Measurements from ENCODE around the gene EXOC3L2.
"Not testable (repeated sequence)": the region's sequence is repeated elsewhere in the genome, so short reads cannot be mapped to it uniquely, and the experiment has no call there.

EXOC3L2 gene

DNA sequence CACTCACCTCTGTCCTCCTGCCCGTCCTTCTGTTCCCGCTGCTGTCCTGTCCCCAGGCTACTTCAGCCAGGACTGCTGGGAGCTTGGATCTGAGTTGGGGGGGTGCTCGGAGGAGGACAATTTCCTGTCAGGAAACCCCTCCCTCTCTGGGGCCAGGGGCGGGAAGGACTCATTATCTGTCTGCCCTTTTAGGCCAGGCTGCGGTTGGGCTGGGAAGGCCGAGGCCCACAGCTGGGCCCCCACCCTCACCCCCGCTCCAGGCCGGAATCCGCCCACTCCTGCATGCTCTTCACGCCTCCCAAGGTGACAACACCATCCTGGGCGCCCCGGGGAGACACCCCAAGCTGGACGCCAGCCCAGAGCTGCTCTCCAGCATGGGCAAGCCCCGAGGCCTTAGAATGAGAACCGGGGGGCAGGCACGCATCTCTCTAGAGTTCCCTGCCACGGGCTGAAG, at the start of gene EXOC3L2:
EXOC3L2 (minus strand) TSS at position 74 of the 454 bp plus-strand sequence. CDS start 6,362 bp downstream, outside the sequence.
- peak; percentile 61 for DNase-seq

DNA sequence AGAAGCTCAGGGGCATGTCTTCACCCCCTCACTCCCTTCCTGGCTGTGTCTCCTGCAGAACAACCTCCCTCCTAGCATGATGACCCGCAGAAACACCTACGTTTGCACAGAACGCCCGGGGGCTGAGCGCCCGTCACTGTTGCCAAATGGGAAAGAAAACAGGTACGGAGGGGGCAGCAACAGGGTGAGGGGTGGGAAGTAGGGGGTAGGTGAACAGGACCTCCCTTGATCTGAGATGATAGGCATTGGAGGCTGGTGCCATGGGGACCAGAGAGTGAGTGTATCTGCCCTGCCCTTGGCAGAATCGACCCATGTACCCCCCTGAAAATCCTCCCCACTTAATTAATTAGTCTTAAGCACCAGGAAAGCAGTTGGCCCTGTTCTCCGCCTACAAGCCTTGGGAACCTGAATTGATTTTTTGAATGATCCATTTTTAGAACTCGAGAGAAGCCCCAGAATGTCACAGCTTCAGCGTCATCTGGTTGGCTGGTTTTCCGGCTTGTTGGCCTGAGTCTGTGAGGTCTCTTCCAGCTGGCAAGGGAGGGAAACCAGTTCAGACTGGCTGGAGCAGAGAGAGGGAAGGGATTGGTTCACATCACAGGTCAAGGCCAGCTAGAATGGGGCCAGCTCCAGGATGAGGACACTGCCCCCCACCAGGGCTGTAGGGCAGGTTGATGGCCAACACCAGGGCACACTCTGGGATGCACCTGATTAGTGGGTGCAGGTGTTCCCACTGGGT, 49.3 kb upstream of the EXOC3L2 start:
- no peak for DNase-seq

DNA sequence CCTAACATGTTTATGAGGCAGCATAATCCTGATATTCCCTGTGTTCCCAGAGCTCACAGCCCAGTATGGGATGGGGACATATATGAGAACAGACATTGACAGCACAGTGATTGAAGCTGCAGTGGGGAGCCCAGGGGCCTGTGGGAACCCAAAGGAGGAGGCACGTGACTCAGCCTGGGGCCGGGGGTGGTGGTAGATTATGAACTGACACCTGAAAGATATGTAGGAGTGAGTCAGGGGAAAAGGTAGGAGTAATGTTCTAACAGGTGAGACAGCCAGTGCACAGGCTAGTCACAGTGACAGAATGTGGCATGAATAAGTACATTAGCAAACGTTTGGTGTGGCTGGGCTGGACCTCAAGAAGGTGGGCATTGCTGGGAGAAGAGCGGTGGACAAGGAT, 48.5 kb upstream of the EXOC3L2 start:
- no peak for DNase-seq

DNA sequence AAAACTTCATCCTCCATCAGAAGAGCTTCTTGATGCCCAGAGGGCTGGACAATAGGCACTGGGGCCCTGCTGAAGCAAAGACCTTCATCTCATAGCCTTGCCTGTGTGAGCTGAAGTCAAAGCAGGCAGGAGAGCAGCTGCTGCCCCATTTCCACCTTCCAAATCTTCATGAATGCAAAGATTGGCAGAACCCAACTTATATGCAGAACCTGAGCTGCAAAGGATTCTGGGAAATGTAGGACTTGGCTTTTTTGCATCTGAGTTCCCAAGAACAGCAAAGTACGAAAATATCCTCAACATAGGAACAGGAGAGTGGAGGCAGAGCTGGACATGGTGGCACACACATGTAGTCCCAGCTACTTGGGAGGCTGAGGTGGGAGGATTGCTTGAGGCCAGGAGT, 46.6 kb upstream of the EXOC3L2 start:
- no peak for DNase-seq

DNA sequence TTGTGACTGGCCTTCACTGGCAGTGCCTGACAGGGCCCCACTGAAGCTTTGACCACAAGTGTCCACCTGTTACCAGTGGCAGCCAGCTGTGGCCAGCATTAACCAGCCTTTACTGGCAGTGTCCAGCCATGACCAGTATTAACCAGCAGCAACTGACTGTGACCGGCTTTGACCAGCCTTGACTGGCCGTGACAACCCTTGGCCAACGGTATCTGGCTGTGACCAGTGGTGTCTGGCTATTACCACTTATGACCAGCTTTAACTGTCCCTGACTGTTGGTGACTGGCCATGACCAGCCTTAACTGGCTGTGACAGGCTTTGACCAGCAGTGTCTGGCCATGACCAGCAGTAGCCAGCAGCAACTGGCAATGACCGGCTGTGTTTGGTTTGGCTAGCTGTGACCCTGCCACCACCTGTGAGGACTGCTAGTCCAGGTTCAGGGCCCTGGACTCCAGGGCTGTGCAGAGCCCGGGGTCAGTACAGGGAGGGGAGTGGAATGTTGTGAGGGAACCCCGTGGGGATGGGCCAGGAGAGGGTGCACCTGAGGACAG, 45.2 kb upstream of the EXOC3L2 start:
- no peak for DNase-seq

DNA sequence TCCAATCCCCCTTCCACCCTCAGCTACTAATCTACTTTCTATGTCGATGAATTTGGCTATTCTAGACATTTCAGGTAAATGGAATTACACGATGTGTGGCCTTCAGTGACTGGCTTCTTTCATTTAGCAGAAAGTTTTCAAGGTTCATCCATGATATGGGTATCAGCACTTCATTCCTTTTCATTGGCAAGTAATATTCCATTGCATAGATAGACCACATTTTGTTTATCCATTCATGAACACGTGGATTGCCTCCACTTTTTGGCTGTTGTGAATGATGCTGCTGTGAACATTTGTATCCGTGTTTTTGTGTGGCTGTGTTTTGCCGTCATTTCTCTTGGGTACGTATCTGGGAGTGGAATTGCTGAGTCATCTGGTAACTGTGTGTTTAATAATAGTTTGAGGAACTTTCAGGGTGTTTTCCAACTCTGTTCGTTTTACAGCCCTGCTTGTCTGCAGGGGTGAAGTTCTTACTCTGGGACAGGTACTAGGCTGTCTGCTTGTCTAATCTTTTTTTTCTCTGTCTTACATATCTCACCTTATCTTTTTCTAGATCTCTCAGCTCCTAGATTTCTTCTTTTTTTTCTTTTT, 38.3 kb upstream of the EXOC3L2 start:
- DNase-seq, result peak; percentile 58

DNA sequence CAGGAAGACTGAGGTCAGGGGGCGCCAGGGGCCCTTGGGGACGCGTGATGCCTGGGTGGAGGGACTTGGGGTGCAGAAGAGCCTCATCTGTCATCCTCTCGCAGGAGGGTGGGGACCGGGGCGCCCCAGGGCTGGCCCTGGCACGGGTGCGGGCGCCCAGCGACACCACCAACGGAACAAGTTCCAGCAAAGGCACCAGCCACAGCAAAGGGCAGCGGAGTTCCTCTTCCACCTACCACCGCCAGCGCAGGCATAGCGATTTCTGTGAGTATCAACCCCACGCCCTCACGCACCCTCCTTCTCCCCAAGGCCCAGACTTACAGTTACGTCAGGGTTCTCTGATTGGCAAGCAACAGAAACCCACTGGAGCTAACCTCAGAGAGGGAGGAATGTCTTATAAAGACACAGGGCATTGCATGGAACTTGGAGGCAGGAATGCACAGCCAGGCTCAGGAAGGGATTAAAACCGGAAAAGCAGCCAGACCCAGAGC, 35.3 kb upstream of the EXOC3L2 start:
- no peak for DNase-seq

DNA sequence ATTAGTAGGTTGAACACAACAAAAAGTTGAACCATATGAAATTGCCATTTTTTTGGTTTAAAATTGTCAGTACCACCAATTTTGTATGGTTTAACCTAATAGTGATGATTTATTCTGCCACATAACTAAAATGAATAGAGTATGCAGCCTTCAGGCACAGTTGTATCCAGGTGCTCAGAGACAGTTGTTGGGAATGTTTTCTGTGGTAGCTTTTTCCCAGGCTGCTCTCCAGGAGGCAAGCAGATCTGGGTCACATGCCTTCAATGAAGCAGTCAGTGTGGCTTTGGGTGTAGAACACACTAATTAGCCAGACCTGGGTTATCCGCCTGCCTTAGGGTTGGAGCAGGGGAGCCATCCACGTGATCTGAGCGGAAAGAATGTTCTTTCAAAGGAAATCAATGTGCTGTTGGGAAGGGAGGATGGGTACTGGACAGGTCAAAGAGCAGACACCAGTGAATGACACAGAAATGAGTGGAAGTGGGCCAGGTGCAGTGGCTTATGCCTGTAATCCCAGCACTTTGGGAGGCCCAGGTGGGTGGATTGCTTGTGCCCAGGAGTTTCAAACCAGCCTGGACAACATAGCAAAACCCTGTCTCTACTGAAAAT, 34.5 kb upstream of the EXOC3L2 start:
- no peak for DNase-seq

DNA sequence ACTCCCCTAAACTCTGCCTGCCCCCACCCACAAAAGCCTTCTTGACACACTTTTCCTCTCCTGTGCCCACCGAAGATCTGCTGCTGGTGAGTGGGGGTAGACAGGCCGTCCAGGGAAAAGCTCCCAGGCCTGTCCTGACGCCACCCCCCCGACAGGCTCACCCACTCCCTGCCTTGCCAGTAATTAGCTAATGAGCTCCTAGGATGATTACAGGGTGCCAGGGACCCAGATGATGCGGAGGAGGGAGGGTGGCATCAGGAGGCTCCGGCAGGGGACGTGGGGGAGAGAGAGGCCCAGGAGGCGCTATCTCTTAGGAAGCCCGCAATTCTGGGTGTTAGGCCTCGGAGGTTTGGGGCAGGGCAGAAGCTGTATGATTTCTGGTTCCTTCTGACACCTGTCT, 32.9 kb upstream of the EXOC3L2 start:
- no peak for DNase-seq

DNA sequence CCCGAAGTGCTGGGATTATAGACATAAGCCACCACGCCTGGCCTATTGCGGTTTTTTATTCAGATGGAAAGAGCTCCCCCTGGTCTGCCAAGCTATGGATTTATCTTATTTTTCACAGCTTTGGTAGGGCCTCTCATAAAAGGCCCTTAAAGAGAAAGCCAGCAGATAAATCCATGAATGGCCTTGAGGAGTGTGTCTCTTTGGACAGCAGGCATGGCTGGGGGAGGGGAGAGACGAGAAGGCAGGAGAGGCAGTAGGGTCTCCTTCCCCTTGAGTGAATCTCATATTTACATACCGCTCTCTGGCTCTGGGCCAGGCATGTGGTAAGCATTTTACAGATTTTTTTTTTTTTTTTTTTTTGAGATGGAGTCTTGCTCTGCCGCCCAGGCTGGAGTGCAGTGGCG, 31.1 kb upstream of the EXOC3L2 start:
- peak; percentile 35 for DNase-seq

DNA sequence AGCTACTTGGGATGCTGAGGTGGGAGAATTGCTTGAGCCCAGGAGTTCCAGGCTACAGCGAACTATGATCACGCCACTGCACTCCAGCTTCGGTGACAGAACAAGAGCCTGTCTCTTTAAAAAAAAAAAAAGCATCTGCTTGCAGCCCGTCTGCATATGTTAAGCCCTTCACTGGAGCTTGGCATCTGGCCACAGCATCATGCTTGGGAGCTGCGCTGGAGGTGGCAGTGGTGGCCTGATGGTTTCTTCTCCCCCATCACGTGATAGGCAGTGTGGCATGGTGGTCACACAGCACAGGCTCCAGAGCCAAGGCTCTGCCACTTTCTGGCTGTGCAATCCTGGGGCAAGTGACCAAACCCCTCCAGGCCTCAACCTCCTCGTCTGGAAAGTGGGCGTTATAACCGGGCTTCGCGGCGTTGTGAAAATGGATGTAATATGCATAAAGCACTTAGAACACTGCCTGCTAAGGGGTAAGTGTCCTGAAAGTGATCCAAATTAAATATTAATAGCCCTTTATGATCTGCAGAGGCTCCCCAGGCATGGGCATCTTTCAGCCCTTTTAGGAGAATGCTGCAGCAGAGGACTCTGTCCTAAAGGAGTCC, 30.3 kb upstream of the EXOC3L2 start:
- DNase-seq, result no peak

DNA sequence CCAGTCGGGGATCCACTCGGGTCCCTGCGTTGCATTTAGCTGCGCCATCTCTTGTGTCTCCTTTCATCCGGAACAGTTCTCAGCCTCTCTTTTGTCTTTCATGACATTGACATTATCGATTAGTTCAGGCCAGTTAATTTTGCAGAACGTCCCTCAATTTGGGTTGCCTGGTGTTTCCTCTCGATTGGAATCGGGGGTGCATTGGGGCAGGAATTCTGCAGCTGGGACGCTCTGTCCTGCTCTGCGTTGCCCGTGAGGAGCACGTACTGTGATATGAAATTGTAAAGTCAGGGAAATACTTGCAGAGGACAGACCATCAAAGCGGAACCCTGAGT, 28.3 kb upstream of the EXOC3L2 start:
- DNase-seq, result no peak

DNA sequence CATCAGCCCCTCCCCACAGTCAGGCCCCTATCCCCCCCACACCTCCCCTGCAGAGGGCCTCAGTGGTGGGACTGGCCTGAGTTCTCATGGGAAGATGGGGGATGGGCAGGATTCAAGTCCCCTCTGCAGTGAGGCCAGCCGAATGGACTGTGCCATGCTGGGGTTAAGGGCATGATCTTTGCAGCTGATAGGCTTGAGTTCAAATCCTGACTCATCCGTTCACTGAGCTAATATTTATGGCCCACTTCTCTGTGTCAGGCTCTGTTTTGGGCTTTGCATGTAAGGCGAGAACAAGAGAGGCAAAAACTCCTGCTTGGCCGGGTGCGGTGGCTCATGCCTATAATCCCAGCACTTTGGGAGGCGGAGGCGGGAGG, 26.5 kb upstream of the EXOC3L2 start:
- DNase-seq, result no peak

DNA sequence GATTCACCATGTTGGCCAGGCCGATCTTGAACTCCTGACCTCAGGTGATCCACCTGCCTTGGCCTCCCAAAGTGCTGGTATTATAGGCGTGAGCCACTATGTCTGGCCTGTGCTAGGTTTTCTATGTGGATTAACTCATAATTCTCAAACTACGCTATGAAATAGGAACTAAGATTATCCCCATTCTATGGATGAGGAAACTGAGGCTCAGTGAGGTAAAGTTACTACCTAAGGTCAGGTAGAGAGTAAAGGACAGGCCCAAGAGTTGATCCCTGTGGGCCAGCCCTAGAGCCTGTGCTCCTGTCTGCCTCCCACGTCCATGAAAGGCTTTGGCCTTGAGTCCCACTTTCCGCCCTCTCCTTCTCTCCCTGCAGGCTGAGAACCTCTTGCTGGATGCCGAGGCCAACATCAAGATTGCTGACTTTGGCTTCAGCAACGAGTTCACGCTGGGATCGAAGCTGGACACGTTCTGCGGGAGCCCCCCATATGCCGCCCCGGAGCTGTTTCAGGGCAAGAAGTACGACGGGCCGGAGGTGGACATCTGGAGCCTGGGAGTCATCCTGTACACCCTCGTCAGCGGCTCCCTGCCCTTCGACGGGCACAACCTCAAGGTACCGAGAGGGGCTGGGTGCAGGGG, 26.0 kb upstream of the EXOC3L2 start:
- no peak for DNase-seq

DNA sequence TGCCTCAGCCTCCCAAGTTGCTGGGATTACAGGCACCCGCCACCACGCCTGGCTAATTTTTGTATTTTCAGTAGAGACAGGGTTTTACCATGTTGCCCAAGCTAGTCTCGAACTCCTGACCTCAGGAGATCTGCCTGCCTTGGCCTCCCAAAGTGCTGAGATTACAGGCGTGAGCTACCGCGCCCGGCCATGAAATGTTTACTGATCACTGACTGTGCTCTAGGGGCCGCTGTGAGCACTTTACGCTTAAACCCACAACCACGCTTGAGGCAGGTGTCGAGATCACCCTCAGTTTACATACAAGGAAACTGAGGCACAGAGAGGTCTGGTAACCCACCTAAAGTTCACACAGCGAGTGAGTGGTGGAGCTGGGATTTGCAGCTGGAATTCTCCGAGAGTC, 24.7 kb upstream of the EXOC3L2 start:
- not testable (repeated sequence) for DNase-seq

DNA sequence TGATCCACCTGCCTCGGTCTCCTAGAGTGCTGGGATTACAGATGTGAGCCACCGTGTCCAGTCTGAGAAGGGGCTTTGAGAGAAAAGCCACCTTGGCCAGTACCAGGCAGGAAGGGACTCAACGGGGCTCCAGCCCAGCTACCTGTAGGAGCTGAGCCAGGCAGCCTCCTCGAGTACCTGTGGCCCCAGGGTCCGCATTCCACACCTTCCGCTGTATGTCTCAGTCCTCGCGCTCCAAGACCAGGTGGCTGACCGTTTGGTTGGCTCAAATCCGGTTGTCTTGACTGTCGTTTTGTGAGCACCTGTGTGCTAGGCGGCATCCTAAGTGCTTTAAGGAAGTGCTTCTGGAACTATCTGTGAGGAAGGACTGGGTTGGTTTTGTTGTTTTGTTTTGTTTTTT, 22.1 kb upstream of the EXOC3L2 start:
- no peak for DNase-seq

DNA sequence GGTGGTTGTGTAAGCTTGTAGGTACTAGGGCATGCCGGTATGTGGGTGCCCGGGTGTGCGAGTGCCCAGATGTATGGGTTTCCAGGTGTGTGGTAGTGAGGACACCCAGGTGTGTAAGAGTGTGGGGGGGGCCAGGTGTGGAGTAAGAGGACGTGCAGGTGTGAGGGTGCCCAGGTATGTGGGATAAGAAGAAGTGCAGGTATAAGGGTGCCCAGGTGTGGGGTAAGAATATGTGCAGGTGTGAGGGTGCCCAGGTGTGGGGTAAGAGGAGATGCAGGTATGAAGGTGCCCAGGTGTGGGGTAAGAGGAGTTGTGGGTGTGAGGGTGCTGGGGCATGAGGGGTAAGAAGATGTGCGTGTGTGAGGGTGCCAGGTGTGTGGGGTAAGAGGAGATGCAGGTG, 20.2 kb upstream of the EXOC3L2 start:
- DNase-seq, result no peak

DNA sequence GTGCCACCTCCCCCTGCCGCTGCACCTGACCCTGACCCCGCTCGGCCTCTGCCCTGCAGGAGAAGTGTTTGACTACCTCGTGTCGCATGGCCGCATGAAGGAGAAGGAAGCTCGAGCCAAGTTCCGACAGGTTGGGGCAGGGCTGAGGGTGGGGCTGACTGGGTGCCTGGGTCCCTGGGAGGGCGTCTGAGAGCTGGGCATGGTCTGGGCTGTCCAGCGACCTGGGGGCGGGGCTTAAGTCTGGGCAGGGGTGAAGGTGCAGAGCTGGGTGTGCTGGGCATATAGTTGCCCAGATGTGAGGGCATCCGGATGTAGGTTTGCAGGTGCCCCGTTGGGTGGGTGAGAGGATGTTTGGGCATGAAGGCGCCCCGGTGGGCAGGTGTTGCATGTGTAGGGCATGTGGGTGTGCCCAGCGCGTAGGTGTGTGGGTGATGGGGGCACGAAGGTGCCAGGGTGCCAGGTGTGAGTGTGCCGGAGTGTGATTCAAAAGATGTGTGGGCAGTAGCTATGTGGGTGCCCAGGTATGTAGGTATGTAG, 19.6 kb upstream of the EXOC3L2 start:
- DNase-seq, result no peak

DNA sequence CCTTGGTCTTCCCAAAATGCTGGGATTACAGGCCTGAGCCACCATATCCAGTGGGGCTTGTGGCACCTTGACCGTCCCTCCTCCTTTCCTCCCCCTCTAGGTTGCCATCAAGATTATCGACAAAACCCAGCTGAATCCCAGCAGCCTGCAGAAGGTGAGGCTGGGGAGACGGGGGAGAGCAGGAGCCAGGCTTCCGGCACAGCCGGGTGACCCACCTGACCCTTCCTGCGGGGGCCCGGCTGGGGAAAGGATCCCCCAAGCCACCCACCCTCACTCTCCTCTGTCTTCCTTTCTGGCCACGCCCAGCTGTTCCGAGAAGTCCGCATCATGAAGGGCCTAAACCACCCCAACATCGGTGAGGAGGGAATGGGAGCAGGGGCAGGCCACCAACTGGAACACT, 17.8 kb upstream of the EXOC3L2 start:
- DNase-seq, result no peak

DNA sequence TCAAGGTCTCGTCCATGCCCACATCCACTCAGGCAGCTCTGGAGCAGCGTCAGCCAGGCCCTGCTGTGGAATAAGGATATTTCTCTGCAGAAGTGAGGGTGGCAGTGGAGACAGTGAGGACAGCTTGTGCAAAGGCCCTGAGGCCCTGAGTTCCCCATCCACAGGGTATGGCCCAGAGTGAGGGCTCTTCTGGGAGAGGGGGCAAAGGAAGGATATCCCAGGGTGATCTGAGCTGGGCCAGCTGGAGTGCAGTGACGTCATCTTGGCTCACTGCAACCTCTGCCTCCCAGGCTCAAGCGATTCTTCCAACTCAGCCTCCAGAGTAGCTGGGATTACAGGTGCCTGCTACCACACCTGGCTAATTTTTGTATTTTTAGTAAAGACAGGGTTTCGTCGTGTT, 17.4 kb upstream of the EXOC3L2 start:
- DNase-seq, result no peak

DNA sequence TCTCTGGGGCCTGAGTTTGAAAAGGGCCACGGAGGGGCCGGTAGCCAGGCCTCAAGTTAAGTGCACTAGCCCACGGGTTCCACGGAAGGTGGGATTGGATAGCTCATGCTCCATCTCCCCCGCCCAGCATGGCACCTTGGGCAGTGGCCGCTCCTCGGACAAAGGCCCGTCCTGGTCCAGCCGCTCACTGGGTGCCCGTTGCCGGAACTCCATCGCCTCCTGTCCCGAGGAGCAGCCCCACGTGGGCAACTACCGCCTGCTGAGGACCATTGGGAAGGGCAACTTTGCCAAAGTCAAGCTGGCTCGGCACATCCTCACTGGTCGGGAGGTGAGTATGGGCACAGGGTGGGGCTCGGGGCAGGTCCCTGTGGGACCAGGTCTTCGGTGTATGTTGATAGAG, 13.7 kb upstream of the EXOC3L2 start:
- DNase-seq, result no peak

DNA sequence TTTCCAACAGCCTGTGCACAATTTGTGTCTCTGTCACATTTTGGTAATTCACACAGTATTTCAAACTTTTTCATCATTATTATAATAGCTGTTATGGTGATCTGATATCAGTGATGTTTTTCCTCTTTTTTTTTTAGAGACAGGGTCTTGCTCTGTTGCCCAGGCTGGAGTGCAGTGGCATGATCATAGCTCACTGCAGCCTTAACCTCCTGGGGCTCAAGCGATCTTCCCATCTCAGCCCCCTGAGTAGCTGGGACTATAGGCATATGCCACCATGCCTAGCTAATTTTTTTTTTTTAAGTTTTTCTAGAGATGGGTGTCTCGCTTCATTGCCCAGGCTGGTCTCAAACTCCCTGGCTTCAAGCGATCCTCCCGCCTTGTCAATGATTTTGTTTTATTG, 11.6 kb upstream of the EXOC3L2 start:
- no peak for DNase-seq

DNA sequence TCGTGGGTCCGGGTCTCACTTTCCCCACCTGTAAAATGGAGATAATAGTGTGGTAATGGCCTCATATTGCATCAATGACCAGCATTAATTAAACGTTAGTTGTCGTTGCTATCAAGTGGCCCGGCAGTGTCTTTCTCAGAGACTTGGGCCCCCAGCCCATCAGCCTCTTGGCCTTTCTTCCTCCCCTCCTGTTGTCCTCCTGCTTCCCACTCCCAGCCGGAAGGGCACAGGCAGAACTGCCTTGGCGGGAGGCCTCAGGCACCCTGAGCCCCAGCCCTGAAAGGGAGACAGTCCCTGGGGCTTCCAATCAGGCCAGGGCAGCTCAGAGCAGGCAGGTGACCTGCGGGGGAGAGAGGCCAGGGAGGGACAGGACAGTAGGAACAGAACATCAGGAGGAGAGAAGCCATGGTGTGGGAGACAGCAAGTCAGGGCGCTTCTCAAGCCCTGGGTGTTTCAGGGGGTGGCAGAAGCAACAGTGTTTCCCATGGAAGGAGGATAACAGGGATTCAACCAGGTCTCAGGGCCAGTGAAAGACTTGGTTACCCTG, 10.5 kb upstream of the EXOC3L2 start:
- DNase-seq, result no peak

Measured in hematopoietic multipotent progenitor cell treated with erythropoietin and hydrocortisone succinate and interleukin-3 and kit ligand, for 4 days (in vitro differentiated cells).